Keratinocyte (primary cell): ENCODE measurements around the gene PARP2. TPM values are rescaled to one million over a fixed set of nuclear protein-coding genes. Genes with fewer than 3 reads are reported as not detected.

Source experiments
- DNase-seq: peaks from one replicate; pipeline ENCODE4 v3.0.0-alpha.2; 2011; ENCODE audit warnings: low read depth, missing footprints, low spot score
- FAIRE-seq: peaks from 2 replicates; lab custom pipeline; 2011; peaks lifted over from hg19 to GRCh38; lab: Jason Lieb, UNC
- H2AFZ ChIP-seq: 2 replicates; pipeline ENCODE4 v1.6.0; 2012; ENCODE audit warnings: low read length, control low read depth, inconsistent platforms; ENCODE audit not compliant: control insufficient read depth
- H3K27ac ChIP-seq: 2 replicates; pipeline ENCODE4 v1.5.1; 2011; ENCODE audit warnings: low read length; ENCODE audit not compliant: control insufficient read depth, insufficient read depth
- H3K27me3 ChIP-seq: 3 replicates; pipeline ENCODE4 v1.6.0; 2011; ENCODE audit warnings: low read length; ENCODE audit not compliant: control insufficient read depth, insufficient read depth; ENCODE audit errors: extremely low read depth
- H3K36me3 ChIP-seq, 2 experiments: 2 replicates in 1 of 2; 3 replicates in 1 of 2; pipeline ENCODE4 v1.5.1; 2011; ENCODE audit warnings: low read length in 2 of 2, mild to moderate bottlenecking in 1 of 2; ENCODE audit not compliant: control insufficient read depth in 2 of 2, insufficient read depth in 2 of 2; ENCODE audit errors: extremely low read depth in 1 of 2
- H3K4me1 ChIP-seq: 3 replicates; pipeline ENCODE4 v1.5.1; 2011; ENCODE audit warnings: low read length; ENCODE audit not compliant: control insufficient read depth, insufficient read depth; ENCODE audit errors: extremely low read depth
- H3K4me2 ChIP-seq: 3 replicates; pipeline ENCODE4 v1.6.0; 2011; ENCODE audit warnings: low read depth, low read length; ENCODE audit not compliant: control insufficient read depth, insufficient read depth; ENCODE audit errors: extremely low read depth
- H3K4me3 ChIP-seq, 3 experiments: fragments of 200-600 bp in 1 of 3; sonication (generic) in 1 of 3; 2 replicates in 2 of 3; 3 replicates in 1 of 3; pipeline ENCODE4 v1.5.1; 2011 to 2016; ENCODE audit warnings: low read length in 3 of 3, mild to moderate bottlenecking in 3 of 3, control low read depth in 2 of 3, inconsistent platforms in 1 of 3, low read depth in 1 of 3, mixed read lengths in 1 of 3, mixed run types in 1 of 3, moderate library complexity in 1 of 3; ENCODE audit not compliant: control insufficient read depth in 2 of 3, insufficient read depth in 2 of 3; ENCODE audit errors: extremely low read depth in 1 of 3
- H3K79me2 ChIP-seq: 2 replicates; pipeline ENCODE4 v1.6.0; 2012; ENCODE audit warnings: low read length; ENCODE audit not compliant: control insufficient read depth, insufficient read depth
- H3K9ac ChIP-seq: 3 replicates; pipeline ENCODE4 v1.6.0; 2011; ENCODE audit warnings: low read length; ENCODE audit not compliant: control insufficient read depth, insufficient read depth; ENCODE audit errors: extremely low read depth
- H3K9me1 ChIP-seq: 3 replicates; pipeline ENCODE4 v1.6.0; 2011; ENCODE audit warnings: low read length; ENCODE audit not compliant: control insufficient read depth, insufficient read depth; ENCODE audit errors: extremely low read depth
- H3K9me3 ChIP-seq: 2 replicates; pipeline ENCODE4 v1.5.1; 2012; ENCODE audit warnings: low read depth, low read length; ENCODE audit not compliant: control insufficient read depth
- H4K20me1 ChIP-seq: 3 replicates; pipeline ENCODE4 v1.6.0; 2011; ENCODE audit warnings: low read length; ENCODE audit not compliant: control insufficient read depth, insufficient read depth; ENCODE audit errors: extremely low read depth
- CTCF ChIP-seq, 3 experiments: IDR thresholded peaks in 1 of 3; conservative IDR thresholded peaks in 1 of 3; optimal IDR thresholded peaks in 1 of 3; 2 replicates in 2 of 3; 3 replicates in 1 of 3; pipeline versions ENCODE3 to v1.5.1; 2011; ENCODE audit warnings: low read length in 3 of 3, mild to moderate bottlenecking in 3 of 3, moderate library complexity in 2 of 3, control low read depth in 1 of 3, inconsistent platforms in 1 of 3; ENCODE audit not compliant: insufficient read depth in 2 of 3; ENCODE audit errors: extremely low read depth in 1 of 3
- EZH2 ChIP-seq: IDR thresholded peaks from one replicate; pipeline ENCODE4 v1.6.1; 2012; ENCODE audit warnings: inconsistent platforms, mild to moderate bottlenecking, low read length, moderate library complexity
- dilution Hi-C: fragments of 300-500 bp; cut with MboI; formaldehyde crosslinking; loops from one replicate; pipeline ENCODE4 v1.7.0; 2020; ENCODE audit warnings: low sequenced_read_pairs; ENCODE audit not compliant: extremely low pct_ligation_motif_present
- polyA plus RNA-seq, 5 experiments: library from polyadenylated mRNA; depleted of rRNA in 3 of 5; stranded (reverse) in 3 of 5; stranded (forward) in 1 of 5; unstranded in 1 of 5; fragments of >200 nt; gene quantifications; 1 replicate in 1 of 5; 2 replicates in 3 of 5; 3 replicates in 1 of 5; pipeline versions ENCODE4 v1.2.1 to v1.2.3, GENCODE V29; 2011 to 2012; ENCODE audit warnings: missing spikeins in 2 of 5, low read depth in 1 of 5, low replicate concordance in 1 of 5

Gene PARP2
- polyA plus RNA-seq, 1 donor (not counting 4 experiments of a cell fraction or from before 2014, with no cell fraction given): 24.7 TPM

GRCh38 chr14:20387576-20387975 lies 44.1 kb downstream of the PARP2 start:
- TF ChIP-seq CTCF (optimal IDR thresholded peaks at IDR 0.05 in 1 of 3, IDR thresholded peaks at IDR 0.05 in 1 of 3, conservative IDR thresholded peaks at IDR 0.05 in 1 of 3; ENCODE audit: extremely low read depth in 1 of 3, insufficient read depth in 2 of 3, low read length in 3 of 3) (no peak), EZH2 (no peak)
- no peak for FAIRE-seq
- no peaks in the 10 kb centered on the region for H4K20me1 ChIP-seq
- H3K79me2 ChIP-seq: no peaks in the 10 kb centered on the region
- dilution Hi-C loops: no loop called here
- no peaks in the 10 kb centered on the region for H3K9me1 ChIP-seq
- H2AFZ ChIP-seq: no peak overlapping the region
- H3K27me3 ChIP-seq: no peaks in the 10 kb centered on the region
- no peak for DNase-seq
- no peak overlapping the region for H3K4me2 ChIP-seq
- H3K36me3 ChIP-seq: peaks cover 35 to 58% of the 10 kb centered on the region in 2 experiments
- no peak overlapping the region for H3K27ac ChIP-seq
- H3K4me3 ChIP-seq: no peak overlapping the region
- no peaks in the 10 kb centered on the region for H3K9me3 ChIP-seq
- no peaks in the 10 kb centered on the region for H3K4me1 ChIP-seq
- H3K9ac ChIP-seq: no peak overlapping the region

DNA sequence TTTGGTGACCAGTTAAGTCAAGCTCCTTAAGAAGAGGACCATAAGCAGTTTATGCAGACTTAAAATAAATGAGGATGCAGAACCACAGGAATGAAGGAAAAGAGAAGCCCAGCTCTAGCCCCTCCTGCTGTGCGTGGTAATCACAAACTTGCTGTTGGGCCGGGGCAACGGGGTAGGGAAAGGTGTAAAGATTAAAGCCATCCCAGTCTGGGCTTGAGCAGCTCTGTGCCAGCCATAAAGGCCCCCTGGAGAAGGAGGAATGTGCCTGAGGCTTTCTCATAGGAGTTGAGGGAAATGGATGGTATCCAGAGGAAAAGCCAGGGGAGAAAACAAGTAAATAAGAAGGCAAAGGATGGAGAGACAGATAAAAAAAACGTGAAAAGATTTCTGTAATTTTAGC lies 44.7 kb downstream of the PARP2 start:
- Histone ChIP-seq H3K4me1 (no peaks in the 10 kb centered on the region), H3K27ac (no peak overlapping the region), H3K9me3 (no peaks in the 10 kb centered on the region), H3K4me3 (no peak overlapping the region), H3K9ac (no peak overlapping the region), H3K27me3 (no peaks in the 10 kb centered on the region), H4K20me1 (no peaks in the 10 kb centered on the region), H3K36me3 (peaks cover 34 to 57% of the 10 kb centered on the region in 2 experiments), H3K79me2 (no peaks in the 10 kb centered on the region), H3K9me1 (no peaks in the 10 kb centered on the region), H2AFZ (no peak overlapping the region), H3K4me2 (no peak overlapping the region)
- no peak for TF ChIP-seq CTCF (optimal IDR thresholded peaks at IDR 0.05 in 1 of 3, IDR thresholded peaks at IDR 0.05 in 1 of 3, conservative IDR thresholded peaks at IDR 0.05 in 1 of 3; ENCODE audit: extremely low read depth in 1 of 3, insufficient read depth in 2 of 3, low read length in 3 of 3)
- TF ChIP-seq EZH2: no peak
- DNase-seq (no peak), FAIRE-seq (no peak)
- dilution Hi-C loops: no loop called here
